Mesenteric fat pad (tissue), 1 donor: ENCODE measurements around the gene HPS1. TPM values are rescaled to one million over a fixed set of nuclear protein-coding genes. Genes with fewer than 3 reads are reported as not detected.
A peak's percentile ranks its signal among the peaks of the same experiment; 100 is the strongest.

Source experiments
- DNase-seq: peaks from one replicate; pipeline ENCODE4 v3.0.0-alpha.2; 2020; ENCODE audit warnings: low spot score
- long read RNA-seq: library from polyadenylated mRNA; unstranded; transcript quantifications from one replicate; pipeline ENCODE4 v2.0.0, GENCODE V29; 2020
- total RNA-seq: library from RNA; stranded (reverse); fragmentation: NEBNext Ultra II Directional; extraction: Animal tissue kit (Norgen Biotek cat#: 25700); gene quantifications from one replicate; pipeline ENCODE4 v1.2.1, GENCODE V29; 2021
- donor health status: DM: yes; HTN: yes; CAD: no.

Gene HPS1
- total RNA-seq, result 56.2 TPM
- long read RNA-seq, transcript HPS1-207 (4 exons, 922 nt), result minor isoform, 10 of 132 reads
- long read RNA-seq, transcript HPS1-202 (10 exons, 1,580 nt), result minor isoform, 7 of 132 reads
- long read RNA-seq, transcript HPS1-201 (20 exons, 3,703 nt), result major isoform, 13 of 132 reads
- long read RNA-seq, partial matches to known transcripts, result 46 of 132 reads
- long read RNA-seq, other reads (novel, unspliced or antisense), result 54 of 132 reads

GRCh38 chr10:98446661-98447221 lies at the start of gene HPS1:
TSS of gene HPS1 (minus strand) at chr10:98446935. CDS start at chr10:98443240, 3,695 bp downstream.
- peak; percentile 96 for DNase-seq

- DNase-seq, result no peak
Measured at GRCh38 chr10:98492763-98493162, 46.0 kb upstream of the HPS1 start.

- DNase-seq, result no peak
Measured at GRCh38 chr10:98489561-98490481, 43.1 kb upstream of the HPS1 start.

- no peak for DNase-seq
Measured at GRCh38 chr10:98488669-98489430, 42.1 kb upstream of the HPS1 start.

- no peak for DNase-seq
Measured at GRCh38 chr10:98487649-98488048, 40.9 kb upstream of the HPS1 start.

GRCh38 chr10:98486421-98486820 lies 39.7 kb upstream of the HPS1 start:
- no peak for DNase-seq

- DNase-seq, result no peak
Measured at GRCh38 chr10:98485959-98486358, 39.2 kb upstream of the HPS1 start.

GRCh38 chr10:98483658-98484057 lies 36.9 kb upstream of the HPS1 start:
- no peak for DNase-seq

- no peak for DNase-seq
Measured at GRCh38 chr10:98482096-98482495, 35.4 kb upstream of the HPS1 start.

GRCh38 chr10:98481404-98481945 lies 34.7 kb upstream of the HPS1 start:
- no peak for DNase-seq

- DNase-seq, result no peak
Measured at GRCh38 chr10:98478430-98479222, 31.9 kb upstream of the HPS1 start.

- no peak for DNase-seq
Measured at GRCh38 chr10:98477861-98478260, 31.1 kb upstream of the HPS1 start.

- DNase-seq, result no peak
Measured at GRCh38 chr10:98474628-98475027, 27.9 kb upstream of the HPS1 start.

- no peak for DNase-seq
Measured at GRCh38 chr10:98472196-98472595, 25.5 kb upstream of the HPS1 start.

GRCh38 chr10:98470850-98471249 lies 24.1 kb upstream of the HPS1 start:
- no peak for DNase-seq

- DNase-seq, result no peak
Measured at GRCh38 chr10:98469001-98469931, 22.5 kb upstream of the HPS1 start.

- no peak for DNase-seq
Measured at GRCh38 chr10:98467506-98468318, 21.0 kb upstream of the HPS1 start.

GRCh38 chr10:98466861-98467505 lies 20.2 kb upstream of the HPS1 start:
- no peak for DNase-seq
